ENCODE results near the gene ACBD4. TPM values are rescaled to one million over a fixed set of nuclear protein-coding genes. Genes with fewer than 3 reads are reported as not detected.

The ACBD4 gene
- 9.1 and 9.9 TPM in 2 replicates for total RNA-seq

GRCh38 chr17:45135192-45135977 is at the start of gene ACBD4:
TSS of gene ACBD4 (plus strand) at chr17:45135687. CDS start at chr17:45136145, 458 bp downstream.

GRCh38 chr17:45132320-45132571 is 3.2 kb upstream of the ACBD4 start, which contains the start of gene PLCD3:
TSS of gene PLCD3 (minus strand) at chr17:45132515. CDS start at chr17:45132410, 105 bp downstream.

DNA sequence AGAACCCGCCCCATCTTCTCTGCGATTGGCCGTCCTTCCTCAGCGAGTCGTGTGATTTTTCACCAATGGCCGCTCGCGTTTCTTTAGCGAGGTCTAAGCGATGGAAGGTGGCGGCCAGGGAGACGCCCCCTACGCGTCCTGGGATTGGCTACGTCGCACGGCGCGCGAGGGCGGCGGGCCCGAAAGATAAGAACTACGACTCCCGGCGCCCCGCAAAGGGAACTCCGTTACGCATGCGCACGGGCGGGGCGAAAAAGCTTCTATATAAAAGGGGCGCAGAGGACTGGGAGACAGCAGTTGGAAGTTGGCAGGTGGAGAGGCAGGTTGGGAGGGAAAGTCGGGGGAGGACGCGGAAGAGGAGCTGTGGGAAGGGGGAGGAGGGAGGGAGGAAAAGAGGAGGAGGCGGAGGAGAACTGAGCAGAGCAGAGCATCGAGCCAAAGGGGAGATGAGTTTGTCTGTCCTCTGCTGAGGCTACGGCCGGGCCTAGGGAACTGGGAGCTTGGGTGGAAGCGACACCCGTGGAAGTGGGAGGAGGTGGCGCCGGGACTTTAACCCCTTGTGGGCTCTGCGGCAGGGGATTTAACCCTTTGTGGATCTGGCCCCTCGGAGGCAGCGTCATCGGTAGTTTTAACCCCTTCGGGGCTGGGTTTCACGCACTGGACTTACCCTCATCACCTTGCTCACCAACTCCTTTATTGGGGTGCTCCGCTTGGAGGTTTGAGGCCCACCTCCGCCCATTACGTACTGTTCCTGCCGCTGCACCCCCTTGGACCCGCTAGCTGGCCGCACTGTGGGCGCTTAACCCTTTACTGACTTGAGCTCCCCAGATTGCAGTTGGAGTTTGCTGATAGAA is 12.9 kb downstream of the ACBD4 start, which contains the start of gene HEXIM1:
Gene HEXIM1, plus strand, starts transcription at position 293 of the 854 bp plus-strand sequence. CDS start 716 bp downstream, outside the sequence.

GRCh38 chr17:45161288-45162024 is 26.0 kb downstream of the ACBD4 start, which contains the start of gene HEXIM2:
TSS of gene HEXIM2 (plus strand) at chr17:45161875. CDS start at chr17:45162794, 919 bp downstream.

Small RNA genes within 50 kb of the gene (small RNA-seq; reads per million reads assigned to genes)
- gene MIR6784, result not detected

Other genes with a start within 250 kb of the ACBD4 start
- gene EFTUD2, start 236.2 kb upstream of the ACBD4 start, total RNA-seq, result 92.7 and 107 TPM in 2 replicates
- gene GFAP, start 220.2 kb upstream of the ACBD4 start, total RNA-seq, result 1.2 and 2.1 TPM in 2 replicates
- gene KIF18B, start 187.9 kb upstream of the ACBD4 start, total RNA-seq, result 0.49 and 0.81 TPM in 2 replicates
- gene C1QL1, start 167.4 kb upstream of the ACBD4 start, total RNA-seq, result 0.49 and 0.65 TPM in 2 replicates
- gene DCAKD, start 84.1 kb upstream of the ACBD4 start, total RNA-seq, result 52.4 and 56.2 TPM in 2 replicates
- 82.4 and 90.6 TPM in 2 replicates for gene NMT1, start 74.4 kb upstream of the ACBD4 start, total RNA-seq
- gene PLCD3, start 3.2 kb upstream of the ACBD4 start, total RNA-seq, result 29.4 and 97.3 TPM in 2 replicates
- 16.9 and 17.6 TPM in 2 replicates for gene HEXIM1, start 12.8 kb downstream of the ACBD4 start, total RNA-seq
- 6.0 and 7.3 TPM in 2 replicates for gene HEXIM2, start 26.2 kb downstream of the ACBD4 start, total RNA-seq
- gene FMNL1, start 86.2 kb downstream of the ACBD4 start, total RNA-seq, result 14.8 and 22.0 TPM in 2 replicates
- not detected in 2 replicates for gene SPATA32, start 126.4 kb downstream of the ACBD4 start, total RNA-seq
- 10.8 and 11.0 TPM in 2 replicates for gene MAP3K14, start 181.3 kb downstream of the ACBD4 start, total RNA-seq